K562 (cell line): Measurements from ENCODE around the gene HOXD9. TPM values are rescaled to one million over a fixed set of nuclear protein-coding genes. Genes with fewer than 3 reads are reported as not detected.

Experiments
- ATAC-seq: fragments of 200-7000 bp; cut with Tn5 transposase; 3 replicates; pipeline ENCODE4 v1.9.1; 2020; ENCODE audit warnings: moderate library complexity
- BruUV-seq: library from RNA; stranded (reverse); fragments of 400-500 nt; replicated peaks from 2 replicates; lab custom pipeline; 2021; lab: Mats Ljungman, UMichigan
- CTCF ChIA-PET: fragments of 300-600 bp; formaldehyde crosslinking; extraction: SDS; loops from one replicate; lab custom pipeline; 2021; ENCODE audit warnings: low intra/inter-chr PET ratio; lab: Yijun Ruan, JAX
- POLR2A ChIA-PET: fragments of 300-600, 350-650 bp; sonication (Branson Sonifier 250); formaldehyde crosslinking; extraction: SDS; loops from one replicate; lab custom pipeline; 2021; ENCODE audit warnings: antibody characterized with exemption, inconsistent platforms; lab: Yijun Ruan, JAX
- DNase-seq, 4 experiments: peaks; one replicate each; pipeline versions ENCODE4 v3.0.0 to v3.0.0-alpha.2; 2011 to 2018; ENCODE audit warnings: low spot score in 3 of 4, mixed read lengths in 3 of 4; ENCODE audit errors: extremely low read depth in 1 of 4
- FAIRE-seq: peaks from 2 replicates; lab custom pipeline; 2011; peaks lifted over from hg19 to GRCh38; lab: Jason Lieb, UNC
- H2AFZ ChIP-seq: 2 replicates; pipeline ENCODE4 v1.6.0; 2011; ENCODE audit warnings: low read depth, low read length, control low read depth, inconsistent platforms
- H3K27ac ChIP-seq: fragments of 200-600 bp; 3 replicates; pipeline ENCODE4 v1.8.0; 2011; ENCODE audit warnings: low read depth, mild to moderate bottlenecking, control low read depth, inconsistent platforms, low read length, moderate library complexity, mixed read lengths; ENCODE audit errors: extremely low read depth
- H3K27me3 ChIP-seq, 2 experiments: fragments of 300-600 bp in 1 of 2; 2 replicates in 1 of 2; 3 replicates in 1 of 2; pipeline versions ENCODE4 v1.6.0 to v1.8.0; 2011; ENCODE audit warnings: inconsistent platforms in 2 of 2, low read length in 2 of 2, mild to moderate bottlenecking in 1 of 2, mixed read lengths in 1 of 2, moderate library complexity in 1 of 2; ENCODE audit not compliant: control insufficient read depth in 2 of 2, insufficient read depth in 2 of 2
- H3K36me3 ChIP-seq: fragments of 300-600 bp; 3 replicates; pipeline ENCODE4 v1.8.0; 2011; ENCODE audit warnings: mild to moderate bottlenecking, low read length, inconsistent platforms; ENCODE audit not compliant: control insufficient read depth, insufficient read depth
- H3K4me1 ChIP-seq, 2 experiments: fragments of 200-600 bp in 1 of 2; replicated peaks in 1 of 2; 2 replicates in 1 of 2; 3 replicates in 1 of 2; pipeline versions ENCODE4 v1.5.1 to v1.8.0; 2011; ENCODE audit warnings: inconsistent platforms in 2 of 2, low read length in 2 of 2, mild to moderate bottlenecking in 1 of 2, mixed read lengths in 1 of 2, moderate library complexity in 1 of 2; ENCODE audit not compliant: control insufficient read depth in 2 of 2, insufficient read depth in 2 of 2
- H3K4me2 ChIP-seq: 2 replicates; pipeline ENCODE4 v1.6.1; 2011; ENCODE audit warnings: low read length, control low read depth, inconsistent platforms, mixed read lengths; ENCODE audit not compliant: insufficient read depth
- H3K4me3 ChIP-seq: fragments of 200-600 bp; sonication (generic), shearing (Covaris generic); 2 replicates; pipeline ENCODE4 v1.5.1; 2016; ENCODE audit warnings: control low read depth, inconsistent platforms
- H3K79me2 ChIP-seq: fragments of 200-600 bp; 3 replicates; pipeline ENCODE4 v1.8.0; 2011; ENCODE audit warnings: low read length, inconsistent platforms; ENCODE audit not compliant: control insufficient read depth, insufficient read depth
- H3K9ac ChIP-seq, 2 experiments: 2 replicates each; pipeline versions ENCODE4 v1.6.0 to v1.6.1; 2011; ENCODE audit warnings: low read depth in 2 of 2, low read length in 2 of 2, control low read depth in 1 of 2, inconsistent platforms in 1 of 2, mild to moderate bottlenecking in 1 of 2, mixed read lengths in 1 of 2; ENCODE audit not compliant: insufficient read depth in 1 of 2
- H3K9me1 ChIP-seq: one replicate; pipeline ENCODE4 v1.6.0; 2011; ENCODE audit warnings: inconsistent platforms, mild to moderate bottlenecking, low read length, moderate library complexity; ENCODE audit not compliant: control insufficient read depth, insufficient read depth
- H3K9me3 ChIP-seq: replicated peaks from 2 replicates; pipeline ENCODE4 v1.5.1; 2011; ENCODE audit warnings: low read depth, low read length, inconsistent platforms; ENCODE audit not compliant: control insufficient read depth, insufficient read depth
- H4K20me1 ChIP-seq: replicated peaks from 2 replicates; pipeline ENCODE4 v1.6.1; 2011; ENCODE audit warnings: low read length, inconsistent platforms, mixed read lengths; ENCODE audit not compliant: control insufficient read depth, insufficient read depth
- BHLHE40 ChIP-seq: IDR thresholded peaks from 2 replicates; pipeline ENCODE4 v1.6.1; 2011; ENCODE audit warnings: low read length, improper control_type of control experiment
- GTF2B ChIP-seq: IDR thresholded peaks from 2 replicates; pipeline ENCODE4 v1.6.1; 2011; ENCODE audit not compliant: insufficient read length; ENCODE audit errors: extremely low read depth
- GTF2E2 ChIP-seq: fragments of 200-800 bp; sonication (Bioruptor generic); IDR thresholded peaks from 2 replicates; pipeline ENCODE4 v1.6.1; 2016; ENCODE audit warnings: missing genetic modification characterization, missing compliant biosample characterization
- IRF2 ChIP-seq: sonication (generic); formaldehyde crosslinking; IDR thresholded peaks from 2 replicates; pipeline ENCODE4 v1.8.1; 2022; ENCODE audit warnings: mild to moderate bottlenecking, missing genetic modification reagents
- MEF2D ChIP-seq: conservative IDR thresholded peaks from 2 replicates; pipeline ENCODE4 v1.6.1; 2016; ENCODE audit warnings: low read depth, missing genetic modification characterization, missing compliant biosample characterization
- MLLT1 ChIP-seq, 2 experiments: fragments of 450-650 bp; IDR thresholded peaks; 2 replicates each; pipeline ENCODE4 v1.6.1; 2016
- POLR2AphosphoS2 ChIP-seq: IDR thresholded peaks from 2 replicates; pipeline ENCODE4 v1.6.1; 2012; ENCODE audit warnings: low read length, improper control_type of control experiment
- POLR2AphosphoS5 ChIP-seq: IDR thresholded peaks from 2 replicates; pipeline ENCODE4 v1.6.1; 2011; ENCODE audit warnings: mild to moderate bottlenecking, low read depth, low read length, moderate library complexity; ENCODE audit not compliant: control insufficient read depth, insufficient read depth
- PRMT5 ChIP-seq: sonication (generic); formaldehyde crosslinking; IDR thresholded peaks from 2 replicates; pipeline ENCODE4 v1.5.0; 2020; ENCODE audit warnings: missing genetic modification reagents
- SMARCA5 ChIP-seq: fragments of 450-650 bp; IDR thresholded peaks from 2 replicates; pipeline ENCODE4 v1.6.1; 2016
- SOX6 ChIP-seq: fragments of 450-650 bp; IDR thresholded peaks from 2 replicates; pipeline ENCODE4 v1.6.1; 2014; ENCODE audit warnings: mild to moderate bottlenecking
- ZHX1 ChIP-seq: fragments of 150-350 bp; conservative IDR thresholded peaks from 2 replicates; pipeline ENCODE4 v1.6.1; 2014; ENCODE audit warnings: low read length
- ZNF384 ChIP-seq: IDR thresholded peaks from 2 replicates; pipeline ENCODE4 v1.6.1; 2012; ENCODE audit warnings: low read depth, low read length, improper control_type of control experiment
- ZNF583 ChIP-seq: fragments of 250-450 bp; sonication (Bioruptor Pico); IDR thresholded peaks from 2 replicates; pipeline ENCODE4 v1.4.0; 2020
- ZNF668 ChIP-seq: fragments of 250-450 bp; sonication (Bioruptor Pico); IDR thresholded peaks from 2 replicates; pipeline ENCODE4 v1.8.0; 2022; ENCODE audit warnings: mild to moderate bottlenecking, inconsistent platforms
- ZNF717 ChIP-seq: fragments of 250-450 bp; sonication (Bioruptor Pico); IDR thresholded peaks from 2 replicates; pipeline ENCODE4 v1.5.0; 2021
- WGBS: fragments of 100-300 bp; shearing (Covaris generic); methylation state at CpG from one replicate; pipeline ENCODE4 v1.1.6; 2016; ENCODE audit warnings: low coverage, mixed read lengths; ENCODE audit not compliant: insufficient coverage; ENCODE audit errors: missing lambda C conversion rate; 5-methylcytosine and 5-hydroxymethylcytosine counted together
- in situ Hi-C: fragments of 300-500 bp; cut with MboI; formaldehyde crosslinking; loops from 4 replicates; pipeline ENCODE4 v1.15.0; 2018; ENCODE audit warnings: inconsistent platforms, mixed read lengths
- intact Hi-C: fragments of 100-400 bp; cut with micrococcal nuclease; formaldehyde crosslinking; loops from 2 replicates; pipeline ENCODE4 v1.14.2; 2022
- polyA plus RNA-seq, 8 experiments: library from polyadenylated mRNA; depleted of rRNA in 4 of 8; stranded (reverse) in 5 of 8; unstranded in 3 of 8; fragments of >200 nt; fragmentation: Nextera tagmentation in 2 of 8; fragmentation: Illumina TruSeq in 1 of 8; extraction: Ambion mirVana in 2 of 8; extraction: Trizol in 1 of 8; gene quantifications; 2 replicates each; pipeline versions ENCODE4 v1.2.1 to v1.2.3, GENCODE V29; 2011 to 2014; ENCODE audit warnings: inconsistent platforms in 1 of 8, missing spikeins in 1 of 8
- total RNA-seq, 7 experiments: library from RNA; depleted of rRNA in 6 of 7; stranded (reverse); fragments of >200 nt in 6 of 7; fragmentation: Illumina TruSeq in 2 of 7; extraction: Trizol in 2 of 7; gene quantifications; 2 replicates each; pipeline versions ENCODE4 v1.2.1 to v1.2.3, GENCODE V29; 2011 to 2021; ENCODE audit warnings: low replicate concordance in 1 of 7

HOXD9 gene
- total and polyA plus RNA-seq, 9 of the 15 experiments (the other 6 are each of a cell fraction or from before 2014, with no cell fraction given), result not detected

- Histone ChIP-seq H3K4me2 (no peak overlapping the region), H4K20me1 (peaks cover 4% of the 10 kb centered on the region; the same call in 1 of the 2 replicates), H3K27me3 (peaks cover 47 to 62% of the 10 kb centered on the region in 2 experiments), H3K9me3 (no peaks in the 10 kb centered on the region), H3K9me1 (no peaks in the 10 kb centered on the region), H3K36me3 (no peaks in the 10 kb centered on the region), H3K27ac (no peak overlapping the region), H2AFZ (no peak overlapping the region), H3K4me1 (peaks cover 0 to 11% of the 10 kb centered on the region in 2 experiments; a peak in 1 of 5 replicates), H3K4me3 (no peak overlapping the region), H3K9ac (no peak overlapping the region), H3K79me2 (no peaks in the 10 kb centered on the region)
- ChIA-PET CTCF (no interaction called here), POLR2A (no interaction called here)
- ATAC-seq, result no peak
- intact Hi-C loops (no loop called here), in situ Hi-C loops (no loop called here)
- WGBS, result 13% methylated on average over 23 of the region's 25 CpGs
- TF ChIP-seq ZNF384, result no peak
- TF ChIP-seq POLR2AphosphoS2, result no peak
- no peak for TF ChIP-seq GTF2B
- TF ChIP-seq IRF2 (CRISPR knock-in tag), result no peak
- TF ChIP-seq ZNF717 (CRISPR knock-in tag), result no peak
- no peak for TF ChIP-seq MEF2D (tag)
- no peak for TF ChIP-seq ZNF583
- no peak for TF ChIP-seq ZHX1
- TF ChIP-seq GTF2E2 (tag), result no peak
- no peak for TF ChIP-seq POLR2AphosphoS5
- no peak for TF ChIP-seq SMARCA5
- TF ChIP-seq ZNF668 (CRISPR knock-in tag), result no peak
- no peak for TF ChIP-seq MLLT1 (IDR thresholded peaks at IDR 0.05)
- no peak for TF ChIP-seq PRMT5 (CRISPR knock-in tag)
- no peak for TF ChIP-seq SOX6
- no peak for TF ChIP-seq BHLHE40
- FAIRE-seq, result no peak
- BruUV-seq, result no TSS peak
- DNase-seq, result no peak
Measured at GRCh38 chr2:176105078-176105729, 17.3 kb upstream of the HOXD9 start.
